ENCODE data around the gene LRPAP1.

LRPAP1 gene

DNA sequence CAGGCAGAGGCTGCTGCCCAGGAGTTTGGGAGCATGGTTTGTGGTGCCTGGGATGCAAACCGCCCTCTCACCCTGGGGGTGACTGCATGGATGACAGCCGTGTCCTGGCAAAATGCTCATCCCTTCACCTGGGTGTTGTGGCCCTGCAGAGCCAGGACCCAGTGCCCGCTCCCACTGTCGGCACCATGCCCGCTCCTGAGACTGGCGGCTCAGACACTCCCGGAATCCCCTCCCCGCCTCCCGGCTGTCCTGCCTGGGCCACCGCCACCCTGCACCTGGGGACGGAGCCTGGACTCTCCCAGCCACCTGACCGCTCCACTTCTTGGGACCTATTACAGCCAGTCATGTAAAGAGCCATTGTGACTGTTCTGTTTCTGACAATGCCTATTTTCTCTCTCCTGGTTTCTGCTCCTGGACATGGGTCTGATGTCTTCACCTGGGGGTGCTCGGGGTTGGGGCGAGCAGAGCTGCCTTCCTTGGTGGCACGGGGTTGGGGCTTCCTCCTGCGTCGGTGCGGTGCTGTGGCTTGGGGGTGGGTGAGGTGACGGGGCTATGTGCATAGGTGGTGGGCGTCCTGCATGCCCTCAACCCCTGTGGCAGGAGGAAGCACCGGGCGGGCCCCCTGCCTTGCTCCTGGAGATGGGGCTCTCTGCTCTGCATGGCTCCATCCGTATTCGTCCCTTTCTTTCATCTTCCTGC is 30.9 kb downstream of the LRPAP1 start:
- no peak for DNase-seq (ENCODE audit: low read depth, low spot score)

GRCh38 chr4:3500634-3501101 is 31.6 kb downstream of the LRPAP1 start:
- no peak for DNase-seq (ENCODE audit: low read depth, low spot score)

GRCh38 chr4:3500111-3500510 is 32.1 kb downstream of the LRPAP1 start:
- DNase-seq (ENCODE audit: low read depth, low spot score) = no peak

DNA sequence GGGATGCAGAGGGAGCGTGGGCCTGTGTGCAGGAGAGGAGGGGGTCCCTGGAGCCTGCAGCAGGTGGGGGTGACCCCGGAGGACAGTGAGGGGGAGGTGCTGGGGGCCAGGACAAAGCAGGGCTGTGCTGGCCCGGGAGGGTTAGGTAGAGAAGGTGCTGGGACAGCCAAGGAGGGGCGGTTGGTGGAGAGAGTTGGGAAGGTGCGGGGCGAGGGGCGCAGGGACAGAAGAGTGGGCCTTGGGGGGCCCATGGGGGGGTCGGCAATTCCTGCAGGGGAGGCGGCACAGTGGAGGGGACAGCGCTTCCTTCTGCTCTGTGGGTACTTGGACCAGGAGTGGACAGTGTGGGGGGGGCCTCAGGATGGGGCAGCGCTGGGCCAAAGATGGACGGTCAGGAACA is 32.5 kb downstream of the LRPAP1 start:
- no peak for DNase-seq (ENCODE audit: low read depth, low spot score)

GRCh38 chr4:3498901-3499510 is 33.2 kb downstream of the LRPAP1 start:
- DNase-seq (ENCODE audit: low read depth, low spot score) = no peak

DNA sequence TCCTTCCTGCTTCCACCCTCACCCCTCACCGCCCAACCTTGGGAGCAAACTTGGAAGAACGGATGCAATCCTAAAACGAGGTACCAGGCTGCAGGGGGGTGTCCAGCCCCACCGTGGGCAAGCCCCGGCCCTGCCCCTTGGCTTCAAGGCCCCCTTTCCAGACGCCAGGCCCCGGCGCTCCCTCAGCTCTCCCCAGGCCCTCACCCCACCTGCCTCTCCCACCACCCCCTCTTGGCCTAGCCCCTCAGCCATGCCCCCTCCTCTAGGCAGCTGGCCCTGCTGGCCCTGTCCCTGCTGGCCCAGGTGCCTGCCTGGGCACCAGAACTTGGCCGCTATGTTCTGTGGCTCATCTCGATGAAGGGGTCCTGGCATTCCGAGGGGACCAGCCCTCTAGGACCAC is 33.8 kb downstream of the LRPAP1 start:
- no peak for DNase-seq (ENCODE audit: low read depth, low spot score)

GRCh38 chr4:3497523-3498389 is 34.5 kb downstream of the LRPAP1 start:
- no peak for DNase-seq (ENCODE audit: low read depth, low spot score)

DNA sequence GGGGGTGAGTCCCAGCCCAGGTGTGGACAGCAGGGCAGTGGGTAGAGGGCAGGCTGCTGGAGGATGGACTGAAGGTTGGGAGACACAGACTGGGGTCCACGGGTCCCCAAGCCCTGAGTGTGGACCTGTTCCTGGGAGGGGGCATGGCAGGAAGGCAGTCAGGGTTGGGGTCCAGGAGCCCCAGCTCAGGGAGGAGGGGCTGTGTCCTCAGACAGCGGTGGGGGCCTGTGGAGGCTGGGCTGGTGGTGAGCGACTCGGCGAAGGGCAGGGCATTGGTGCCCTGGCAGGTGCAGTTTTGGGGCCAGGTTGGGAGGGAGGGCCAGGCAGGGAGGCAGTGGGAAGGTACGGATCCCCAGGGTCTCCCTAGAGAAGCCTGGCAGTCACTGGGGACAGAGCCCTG is 35.1 kb downstream of the LRPAP1 start:
- no peak for DNase-seq (ENCODE audit: low read depth, low spot score)

DNA sequence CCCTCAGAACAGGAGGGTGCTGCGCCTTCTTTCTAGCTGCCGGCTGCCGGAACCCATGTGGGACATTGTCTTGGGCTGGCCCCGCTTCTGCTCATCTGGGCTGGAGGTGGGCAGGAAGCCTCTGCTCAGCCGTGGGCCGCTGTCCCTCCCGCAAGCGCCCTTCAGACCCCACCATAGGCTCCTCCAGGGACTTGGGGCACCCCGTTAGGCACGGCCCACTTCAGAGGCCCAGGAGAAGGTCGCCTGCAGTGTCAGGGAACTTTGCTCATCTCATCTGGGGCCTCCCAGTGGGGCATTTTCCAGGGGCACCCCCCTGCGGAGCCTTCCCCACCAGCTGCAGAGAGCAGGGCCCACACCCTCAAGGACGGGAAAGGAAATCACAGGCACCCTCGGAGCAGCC is 36.2 kb downstream of the LRPAP1 start:
- DNase-seq (ENCODE audit: low read depth, low spot score) = no peak

- no peak for DNase-seq (ENCODE audit: low read depth, low spot score)
These were observed 36.8 kb downstream of the LRPAP1 start for GRCh38 chr4:3495204-3495975.

GRCh38 chr4:3494462-3494871 is 37.8 kb downstream of the LRPAP1 start:
- no peak for DNase-seq (ENCODE audit: low read depth, low spot score)

DNA sequence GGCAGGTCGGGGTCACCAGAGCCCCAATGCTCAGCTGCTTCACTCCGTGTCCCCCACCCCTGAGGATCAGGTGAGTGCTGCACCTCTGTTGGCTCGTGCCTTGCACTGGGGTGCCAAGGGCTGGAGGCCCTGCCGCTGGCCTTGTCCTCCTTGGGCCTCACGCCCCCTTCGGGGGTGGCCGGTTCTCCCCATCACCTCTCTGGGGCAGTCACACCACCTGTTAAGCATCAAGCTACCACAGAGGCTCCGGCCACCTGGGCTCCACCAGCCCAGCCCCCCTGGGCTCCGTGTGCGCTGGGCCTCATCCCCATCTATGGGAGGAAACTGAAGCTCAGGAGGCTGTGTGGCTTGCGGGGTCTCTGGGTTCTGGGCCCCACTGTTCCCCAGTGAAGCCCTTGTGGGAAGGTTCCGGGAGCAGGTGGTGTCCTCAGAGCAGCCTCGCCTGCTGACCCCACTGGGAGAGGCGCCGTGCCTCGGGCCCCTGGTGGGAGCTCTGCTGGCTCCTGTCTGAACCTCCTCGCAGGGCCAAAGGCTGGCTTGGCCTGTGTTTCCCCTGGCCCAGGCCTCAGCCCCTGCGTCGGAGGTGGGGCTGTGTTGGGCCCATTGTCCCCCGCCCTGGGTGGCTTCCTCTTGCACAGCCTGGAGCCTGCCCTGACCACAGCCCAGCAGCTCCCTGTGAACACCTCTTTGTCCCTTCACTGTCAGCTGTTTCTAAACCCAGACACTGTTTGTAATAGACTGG is 38.3 kb downstream of the LRPAP1 start:
- DNase-seq (ENCODE audit: low read depth, low spot score) = no peak

- no peak for DNase-seq (ENCODE audit: low read depth, low spot score)
These were observed 39.2 kb downstream of the LRPAP1 start for GRCh38 chr4:3492741-3493719.

GRCh38 chr4:3491681-3492405 is 40.4 kb downstream of the LRPAP1 start:
- DNase-seq (ENCODE audit: low read depth, low spot score) = no peak

GRCh38 chr4:3489451-3489962 is 42.7 kb downstream of the LRPAP1 start:
- no peak for DNase-seq (ENCODE audit: low read depth, low spot score)

DNA sequence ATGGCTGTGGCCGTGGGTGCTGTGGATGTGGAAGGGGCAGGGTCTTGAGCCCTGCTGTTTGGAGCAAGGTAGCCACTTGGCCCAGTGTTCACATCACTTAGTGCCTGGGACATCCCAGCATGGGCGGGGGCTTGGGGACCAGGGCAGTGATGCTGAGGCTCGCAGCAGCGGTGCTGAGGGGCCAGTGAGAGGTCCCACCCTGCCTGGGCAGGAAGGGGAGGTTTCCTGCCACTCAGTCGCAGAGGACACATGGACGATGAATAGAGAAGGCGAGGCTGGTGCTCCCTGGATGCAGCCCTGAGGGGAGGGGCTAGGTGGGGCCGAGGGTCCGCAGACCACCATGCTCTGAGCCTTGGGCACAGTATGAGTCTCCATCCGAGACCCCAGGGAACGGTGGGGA is 43.4 kb downstream of the LRPAP1 start:
- DNase-seq (ENCODE audit: low read depth, low spot score) = no peak

DNA sequence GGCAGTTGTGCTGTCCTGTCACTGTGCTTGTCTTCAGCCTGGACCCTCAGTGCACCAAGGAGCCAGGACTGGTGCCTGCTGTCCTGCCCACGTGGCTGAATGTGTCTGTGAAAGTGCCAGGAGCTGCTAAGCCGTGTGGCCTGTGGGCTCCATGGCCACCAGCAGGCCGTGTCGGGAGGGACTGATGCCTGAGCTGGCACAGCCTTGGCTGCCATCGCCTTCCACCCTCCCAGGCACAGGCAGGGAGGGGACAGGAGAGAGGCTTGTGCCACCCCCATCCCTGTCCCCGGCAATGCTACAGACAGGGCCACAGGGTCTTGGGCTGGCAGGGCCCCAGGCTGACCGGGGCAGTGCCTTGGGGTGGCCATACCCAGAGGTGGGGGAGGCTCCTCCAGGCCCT is 44.4 kb downstream of the LRPAP1 start:
- no peak for DNase-seq (ENCODE audit: low read depth, low spot score)

DNA sequence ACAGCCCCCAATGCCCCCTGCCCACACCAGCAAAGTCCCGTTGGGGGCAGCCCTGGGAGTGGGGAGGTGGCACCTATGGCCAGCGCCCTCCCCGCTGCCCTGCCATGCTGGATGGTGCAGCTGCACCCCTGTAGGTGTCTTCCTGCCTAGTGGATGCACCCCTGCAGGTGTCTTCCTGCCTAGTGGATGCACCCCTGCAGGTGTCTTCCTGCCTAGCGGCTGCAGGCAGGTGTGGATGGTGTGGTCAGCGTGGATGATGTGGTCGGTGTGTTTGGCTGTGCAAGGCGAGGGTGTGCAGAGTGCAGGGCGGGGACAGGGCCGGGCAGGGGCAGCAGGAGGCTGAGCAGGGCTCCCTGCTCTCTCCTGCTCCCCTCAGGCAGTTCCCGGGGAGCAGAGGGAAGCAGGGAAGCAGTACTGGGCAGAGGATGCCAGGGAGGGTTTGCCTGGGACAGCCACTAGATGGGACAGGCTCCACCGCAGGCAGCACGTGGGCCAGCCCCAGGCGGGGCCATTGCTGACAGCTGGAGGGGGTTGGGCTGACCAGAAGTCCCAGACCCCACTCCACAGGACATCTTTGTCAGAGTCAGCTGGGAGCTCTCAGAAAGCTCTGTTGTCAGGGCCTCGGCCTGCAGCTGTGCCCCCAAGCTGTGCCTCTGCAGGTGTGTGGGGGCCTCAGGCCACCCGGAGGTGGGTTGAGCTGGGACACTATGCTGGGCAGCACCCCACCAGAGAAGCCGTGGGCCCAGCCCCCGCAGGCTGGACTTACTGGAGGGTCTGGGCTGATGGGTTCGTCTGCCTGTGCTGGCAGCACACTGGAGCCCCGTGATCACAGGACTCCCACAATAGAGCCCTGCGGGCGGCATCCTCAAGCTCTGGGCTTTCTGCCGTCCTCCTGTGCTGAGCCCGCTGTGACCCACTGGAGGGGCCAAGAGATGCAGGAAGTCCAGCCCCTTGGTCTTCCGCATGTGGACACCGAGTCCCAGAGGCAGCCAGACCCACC is 45.4 kb downstream of the LRPAP1 start:
- DNase-seq (ENCODE audit: low read depth, low spot score) = no peak
